GM12865 (cell line): ENCODE data around the gene KPNB1.
"Not testable (repeated sequence)": the region's sequence is repeated elsewhere in the genome, so short reads cannot be mapped to it uniquely, and the experiment has no call there.

ENCODE experiments used
- DNase-seq: peaks from one replicate; pipeline ENCODE4 v3.0.0; 2010; ENCODE audit warnings: low read depth
- H3K4me3 ChIP-seq: 2 replicates; pipeline ENCODE4 v1.5.1; 2011; ENCODE audit warnings: mild to moderate bottlenecking, low read depth, low read length, control low read depth
- TF ChIP-seq, protein P1 (sequence below): IDR thresholded peaks from 2 replicates; pipeline ENCODE4 v1.5.1; 2011; ENCODE audit warnings: low read length, control low read depth, low read depth, inconsistent platforms; ENCODE audit not compliant: insufficient read depth; ENCODE audit errors: missing control alignments

The KPNB1 gene

DNA sequence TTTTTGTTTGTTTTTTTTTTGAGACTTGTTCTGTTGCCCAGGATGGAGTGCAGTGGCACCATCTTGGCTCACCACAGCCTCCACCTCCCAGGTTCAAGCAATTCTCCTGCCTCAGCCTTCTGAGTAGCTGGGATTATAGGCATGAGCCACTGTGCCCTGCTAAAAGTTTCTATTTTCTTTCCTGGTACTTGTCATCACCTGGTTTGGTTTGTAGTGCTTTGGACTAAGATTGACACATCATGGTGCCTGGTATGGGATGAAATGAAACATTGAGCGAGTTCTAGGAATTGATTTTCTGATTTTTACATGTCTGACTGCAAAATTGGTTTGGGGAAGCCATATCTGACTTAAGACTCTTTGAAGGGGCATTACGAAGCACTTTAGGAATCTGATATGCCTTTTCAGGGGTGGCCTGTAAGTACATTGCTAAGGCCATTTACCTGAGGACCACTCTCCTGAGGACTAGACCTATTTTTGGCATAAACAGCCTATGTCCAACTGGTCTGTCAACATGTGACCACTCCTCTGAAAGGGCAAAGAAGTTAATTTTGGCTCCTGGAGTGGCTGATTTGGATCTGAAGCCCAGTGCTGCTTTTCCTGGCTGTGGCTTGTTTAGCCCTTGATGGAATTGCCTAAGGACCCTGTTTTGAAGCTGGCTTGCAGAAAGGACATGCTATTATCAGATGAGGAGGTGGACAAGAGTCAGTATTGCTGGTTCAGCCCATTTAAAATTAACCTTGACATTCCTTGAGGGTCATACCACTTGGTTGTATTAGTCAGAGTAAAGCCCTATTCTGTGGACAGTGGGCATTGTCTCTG lies 25.9 kb downstream of the KPNB1 start:
- H3K4me3 ChIP-seq, result no peak overlapping the region

DNA sequence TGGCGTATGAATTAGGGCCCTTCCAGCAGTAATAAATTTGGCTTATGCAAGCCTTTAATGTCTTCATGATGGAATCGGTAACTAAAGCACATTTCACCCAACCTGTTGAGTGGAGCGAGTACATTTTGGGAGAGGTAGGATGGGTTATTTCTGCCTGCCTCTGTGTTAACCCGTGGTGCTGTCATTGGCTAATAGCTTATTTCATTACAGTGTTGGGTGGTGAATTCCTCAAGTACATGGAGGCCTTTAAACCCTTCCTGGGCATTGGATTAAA lies 26.4 kb downstream of the KPNB1 start:
- no peak overlapping the region for H3K4me3 ChIP-seq
- TF ChIP-seq, protein P1, sequence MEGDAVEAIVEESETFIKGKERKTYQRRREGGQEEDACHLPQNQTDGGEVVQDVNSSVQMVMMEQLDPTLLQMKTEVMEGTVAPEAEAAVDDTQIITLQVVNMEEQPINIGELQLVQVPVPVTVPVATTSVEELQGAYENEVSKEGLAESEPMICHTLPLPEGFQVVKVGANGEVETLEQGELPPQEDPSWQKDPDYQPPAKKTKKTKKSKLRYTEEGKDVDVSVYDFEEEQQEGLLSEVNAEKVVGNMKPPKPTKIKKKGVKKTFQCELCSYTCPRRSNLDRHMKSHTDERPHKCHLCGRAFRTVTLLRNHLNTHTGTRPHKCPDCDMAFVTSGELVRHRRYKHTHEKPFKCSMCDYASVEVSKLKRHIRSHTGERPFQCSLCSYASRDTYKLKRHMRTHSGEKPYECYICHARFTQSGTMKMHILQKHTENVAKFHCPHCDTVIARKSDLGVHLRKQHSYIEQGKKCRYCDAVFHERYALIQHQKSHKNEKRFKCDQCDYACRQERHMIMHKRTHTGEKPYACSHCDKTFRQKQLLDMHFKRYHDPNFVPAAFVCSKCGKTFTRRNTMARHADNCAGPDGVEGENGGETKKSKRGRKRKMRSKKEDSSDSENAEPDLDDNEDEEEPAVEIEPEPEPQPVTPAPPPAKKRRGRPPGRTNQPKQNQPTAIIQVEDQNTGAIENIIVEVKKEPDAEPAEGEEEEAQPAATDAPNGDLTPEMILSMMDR, result no peak
- DNase-seq, result no peak

More for the DNA sequence above, 25.9 kb downstream of the KPNB1 start:
- TF ChIP-seq, protein P1, result no peak
- no peak for DNase-seq

DNA sequence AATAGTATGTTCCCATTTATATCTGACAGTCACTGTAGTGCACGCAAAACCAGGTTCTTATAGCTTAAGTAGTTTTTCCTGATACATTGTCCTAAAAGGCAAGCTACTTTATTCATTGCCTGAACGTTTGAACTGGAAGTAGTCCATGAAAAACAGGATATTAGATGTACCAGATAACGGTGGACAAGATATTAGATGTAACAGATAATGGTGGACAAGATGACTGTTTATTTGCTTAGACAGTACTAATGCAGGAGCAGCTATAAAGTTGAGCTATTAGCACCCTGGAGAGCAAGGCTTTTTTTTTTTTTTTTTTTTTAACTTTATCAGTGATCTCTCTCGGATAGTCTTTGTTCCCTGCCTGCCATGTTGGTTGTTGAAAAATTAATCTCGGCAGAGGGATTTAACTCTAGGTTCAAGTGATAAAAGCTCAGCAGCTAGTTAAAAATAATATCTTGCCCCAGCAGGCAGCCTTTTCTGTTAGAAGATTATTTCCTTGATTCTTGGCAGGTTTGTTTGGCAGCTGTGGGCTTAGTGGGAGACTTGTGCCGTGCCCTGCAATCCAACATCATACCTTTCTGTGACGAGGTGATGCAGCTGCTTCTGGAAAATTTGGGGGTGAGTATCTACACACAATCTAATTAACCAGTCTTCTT lies 26.9 kb downstream of the KPNB1 start:
- H3K4me3 ChIP-seq, result no peak overlapping the region
- TF ChIP-seq, protein P1, result no peak
- DNase-seq, result no peak

DNA sequence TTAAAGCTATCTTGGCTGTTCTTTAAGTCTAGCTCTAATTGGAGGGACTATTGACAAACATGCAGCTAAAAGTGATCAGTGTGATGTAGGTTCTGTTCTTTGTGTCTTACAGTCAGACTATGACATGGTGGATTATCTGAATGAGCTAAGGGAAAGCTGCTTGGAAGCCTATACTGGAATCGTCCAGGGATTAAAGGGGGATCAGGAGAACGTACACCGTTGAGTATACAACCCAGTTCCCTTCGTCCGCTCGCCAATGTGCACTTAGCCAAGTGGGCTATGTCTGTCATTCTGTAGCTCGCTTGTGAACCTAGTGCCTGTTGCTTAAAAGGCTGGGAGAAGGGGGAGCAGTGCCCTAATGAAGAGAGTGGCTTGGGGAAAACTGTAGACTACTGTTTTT lies 28.5 kb downstream of the KPNB1 start:
- TF ChIP-seq, protein P1, result no peak
- H3K4me3 ChIP-seq, result no peak overlapping the region
- DNase-seq, result no peak

DNA sequence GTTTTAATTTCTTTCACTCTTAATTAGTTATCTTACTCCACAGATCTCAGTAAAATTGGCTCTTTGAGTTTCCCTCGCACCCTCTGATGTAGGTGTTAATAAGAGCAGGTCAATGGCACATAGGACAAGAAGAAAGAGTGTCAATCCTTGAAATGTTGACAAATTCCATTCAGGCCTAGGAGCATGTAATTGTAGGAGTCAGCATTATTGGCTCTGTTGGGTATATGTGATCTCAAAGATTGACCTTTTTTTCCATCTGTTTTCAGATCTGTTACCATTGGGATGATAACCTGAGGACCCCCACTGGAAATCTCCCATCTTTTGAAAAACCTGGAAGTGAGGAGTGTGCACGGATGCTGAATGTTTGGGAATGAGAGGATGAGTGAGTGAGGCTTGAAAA lies 32.4 kb downstream of the KPNB1 start:
- no peak overlapping the region for H3K4me3 ChIP-seq
- TF ChIP-seq, protein P1, result no peak
- DNase-seq, result no peak

DNA sequence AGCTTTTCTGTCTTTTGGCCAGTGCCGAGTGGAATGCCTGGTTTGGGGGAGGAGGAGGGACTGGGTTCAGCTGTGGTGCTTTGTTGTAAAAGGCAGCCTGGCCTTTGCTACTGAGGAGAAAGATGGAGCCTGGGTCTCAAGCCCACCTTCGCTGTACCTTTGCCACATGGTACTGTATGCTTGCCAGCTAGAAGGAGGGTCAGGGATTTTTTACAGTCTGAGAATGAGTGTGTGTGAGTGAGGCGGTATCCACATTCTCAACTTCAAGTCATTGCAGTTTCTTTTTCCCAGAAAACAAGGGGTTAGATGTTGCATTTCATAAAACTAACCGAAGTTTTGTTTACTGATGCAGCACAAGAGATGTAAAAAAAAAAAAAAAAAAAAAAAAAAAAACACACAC lies 33.0 kb downstream of the KPNB1 start:
- not testable (repeated sequence) for H3K4me3 ChIP-seq, DNase-seq

DNA sequence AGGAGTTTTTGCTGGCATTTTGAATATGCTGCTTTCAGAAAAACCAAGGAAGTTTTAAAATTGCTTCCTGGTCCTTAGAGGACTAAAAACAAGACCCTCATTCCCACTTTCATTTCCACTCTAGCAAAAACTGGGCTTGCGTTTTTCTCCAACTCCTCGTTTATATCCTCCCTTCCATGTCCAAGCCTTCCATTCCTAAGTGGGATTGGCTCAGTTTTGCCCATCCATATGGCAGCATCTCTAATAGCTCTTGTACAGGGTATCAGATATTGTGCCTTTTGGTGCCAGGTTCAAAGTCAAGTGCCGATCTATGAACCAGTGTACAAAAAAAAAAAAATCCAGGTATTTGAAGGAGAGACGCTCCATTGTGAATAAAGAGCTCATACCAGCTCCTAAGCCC lies 34.3 kb downstream of the KPNB1 start:
- TF ChIP-seq, protein P1, result no peak
- DNase-seq, result no peak
- no peak overlapping the region for H3K4me3 ChIP-seq
